Dendritic cell treated with granulocyte-macrophage colony-stimulating factor and Interleukin-4, amounts not matched to agents 40 ng/mL and 50 ng/mL, for 4 days (primary cell): ENCODE measurements around the gene TECPR2.

Experiments used
- H3K27ac Mint-ChIP-seq: one replicate; pipeline ENCODE4 v1.8.0; 2022; ENCODE audit warnings: mild to moderate bottlenecking, mixed read lengths
- H3K27me3 Mint-ChIP-seq: one replicate; pipeline ENCODE4 v1.8.0; 2022; ENCODE audit warnings: mild to moderate bottlenecking, mixed read lengths
- H3K36me3 Mint-ChIP-seq: one replicate; pipeline ENCODE4 v1.8.0; 2022; ENCODE audit warnings: low read depth, mixed read lengths
- H3K4me1 Mint-ChIP-seq: one replicate; pipeline ENCODE4 v1.8.0; 2022; ENCODE audit warnings: low read depth, mixed read lengths
- H3K4me3 Mint-ChIP-seq: one replicate; pipeline ENCODE4 v1.8.0; 2022; ENCODE audit warnings: mild to moderate bottlenecking, moderate library complexity, mixed read lengths
- H3K9me3 Mint-ChIP-seq: one replicate; pipeline ENCODE4 v1.8.0; 2022; ENCODE audit warnings: mixed read lengths
- intact Hi-C: fragments of 100-400 bp; cut with micrococcal nuclease; formaldehyde crosslinking; loops from one replicate; pipeline ENCODE4 v1.15.0; 2022

The TECPR2 gene

DNA sequence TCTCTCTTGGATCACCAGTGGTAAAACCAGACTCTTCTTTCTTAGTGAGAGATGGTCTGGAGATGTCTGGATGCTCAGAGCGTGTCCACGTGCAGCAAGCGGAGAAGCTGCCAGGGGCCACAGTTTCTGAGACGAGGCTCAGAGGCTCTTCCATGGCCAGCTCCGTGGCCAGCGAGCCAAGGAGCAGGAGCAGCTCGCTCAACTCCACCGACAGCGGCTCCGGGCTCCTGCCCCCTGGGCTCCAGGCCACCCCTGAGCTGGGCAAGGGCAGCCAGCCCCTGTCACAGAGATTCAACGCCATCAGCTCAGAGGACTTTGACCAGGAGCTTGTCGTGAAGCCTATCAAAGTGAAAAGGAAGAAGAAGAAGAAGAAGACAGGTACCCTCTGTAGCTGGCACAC, 69.0 kb downstream of the TECPR2 start:
- Mint-ChIP-seq H3K27ac (no peak overlapping the region), H3K4me1 (no peaks in the 10 kb centered on the region), H3K36me3 (peaks cover 75% of the 10 kb centered on the region), H3K27me3 (no peaks in the 10 kb centered on the region), H3K4me3 (no peak overlapping the region), H3K9me3 (no peaks in the 10 kb centered on the region)
- intact Hi-C loops: no loop called here

DNA sequence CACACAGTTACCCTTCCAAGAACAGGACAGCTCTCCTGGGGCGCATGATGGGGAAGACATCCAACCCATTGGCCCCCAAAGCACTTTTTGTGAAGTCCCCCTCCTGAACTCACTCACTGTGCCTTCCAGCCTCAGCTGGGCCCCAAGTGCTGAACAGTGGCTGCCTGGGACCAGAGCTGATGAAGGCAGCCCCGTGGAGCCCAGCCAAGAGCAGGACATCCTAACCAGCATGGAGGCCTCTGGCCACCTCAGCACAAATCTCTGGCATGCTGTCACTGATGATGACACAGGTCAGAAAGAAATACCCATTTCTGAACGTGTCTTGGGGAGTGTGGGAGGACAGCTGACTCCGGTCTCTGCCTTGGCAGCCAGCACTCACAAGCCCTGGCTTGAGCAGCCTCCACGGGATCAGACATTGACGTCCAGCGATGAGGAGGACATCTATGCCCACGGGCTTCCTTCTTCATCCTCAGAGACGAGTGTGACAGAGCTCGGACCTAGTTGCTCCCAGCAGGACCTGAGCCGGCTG, 72.0 kb downstream of the TECPR2 start:
- no peak overlapping the region for H3K4me3 Mint-ChIP-seq
- H3K4me1 Mint-ChIP-seq: peaks cover 6% of the 10 kb centered on the region
- no peak overlapping the region for H3K27ac Mint-ChIP-seq
- no peaks in the 10 kb centered on the region for H3K9me3 Mint-ChIP-seq
- H3K27me3 Mint-ChIP-seq: no peaks in the 10 kb centered on the region
- peaks cover 67% of the 10 kb centered on the region for H3K36me3 Mint-ChIP-seq
- intact Hi-C loops: loop anchor here (5.0 kb wide), 1 partner anchor 158 kb away; the partner anchor contains the start of gene RCOR1

DNA sequence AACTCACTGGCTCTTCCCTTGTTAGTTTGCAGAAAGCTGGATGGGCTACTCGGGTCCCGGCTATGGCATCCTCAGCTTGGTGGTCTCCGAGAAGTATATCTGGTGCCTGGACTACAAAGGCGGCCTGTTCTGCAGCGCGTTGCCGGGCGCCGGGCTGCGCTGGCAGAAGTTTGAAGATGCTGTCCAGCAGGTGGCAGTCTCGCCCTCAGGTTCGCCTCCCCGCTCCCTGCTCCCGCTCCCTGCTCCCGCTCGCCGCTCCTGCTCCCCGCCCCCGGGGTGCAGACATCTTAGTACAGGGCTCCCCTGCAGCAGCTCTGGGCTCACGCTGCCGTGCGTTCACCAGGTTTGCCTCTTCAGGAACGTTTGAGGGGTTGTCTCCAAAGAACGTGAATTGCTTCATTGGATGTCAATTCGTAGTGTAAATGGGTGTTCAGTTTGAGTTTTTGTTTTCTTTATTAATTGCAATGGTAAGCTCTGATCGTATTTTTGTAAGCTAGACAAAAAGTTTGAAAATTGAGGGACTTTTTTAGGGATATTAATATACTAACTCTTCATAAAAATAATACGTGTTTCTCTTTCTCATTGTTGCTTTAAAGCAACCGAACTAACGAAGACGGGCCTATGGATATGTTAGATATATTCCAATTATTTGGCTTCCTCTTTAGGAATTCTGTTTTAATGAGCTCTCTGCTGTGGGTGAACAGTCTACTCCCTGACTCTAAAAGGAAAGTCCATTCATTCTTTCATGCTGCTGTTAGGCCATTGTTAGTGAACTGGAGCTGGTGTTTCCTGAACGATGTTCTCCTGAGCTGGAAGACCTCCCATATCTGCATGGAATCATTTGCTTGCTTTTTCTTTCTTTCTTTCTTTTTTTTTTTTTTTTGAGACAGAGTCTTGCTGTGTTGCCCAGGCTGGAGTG, 75.5 kb downstream of the TECPR2 start:
- intact Hi-C loops: loop anchor here (1.0 to 5.0 kb wide), 2 partner anchors 78 to 154 kb away; partner anchors contain the start of gene RCOR1
- Mint-ChIP-seq H3K36me3 (peaks cover 78% of the 10 kb centered on the region), H3K4me3 (peak overlapping the region; percentile 39), H3K9me3 (no peaks in the 10 kb centered on the region), H3K27me3 (no peaks in the 10 kb centered on the region), H3K4me1 (peaks cover 6% of the 10 kb centered on the region), H3K27ac (no peak overlapping the region)

DNA sequence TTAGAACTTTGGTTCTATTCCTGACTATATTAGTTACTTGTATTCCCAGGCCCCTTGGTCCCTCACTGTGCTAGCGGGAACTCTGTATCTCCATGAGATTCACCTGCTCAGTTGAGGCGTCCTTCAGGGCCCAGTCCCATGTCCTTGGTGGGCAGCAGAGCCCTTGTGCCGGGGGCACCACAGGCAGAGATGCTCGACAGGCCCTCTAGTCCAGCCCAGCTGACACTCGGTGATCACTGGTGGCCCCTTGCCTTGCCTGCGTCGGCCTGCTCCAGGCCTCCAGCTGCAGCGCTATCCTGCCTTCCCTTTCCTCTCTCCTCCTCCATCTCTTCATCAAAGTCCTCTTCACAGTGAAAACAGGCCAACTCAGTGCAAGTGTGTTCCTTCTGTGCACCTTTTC, 76.8 kb downstream of the TECPR2 start:
- Mint-ChIP-seq H3K27me3 (no peaks in the 10 kb centered on the region), H3K27ac (no peak overlapping the region), H3K4me3 (no peak overlapping the region), H3K36me3 (peaks cover 83% of the 10 kb centered on the region), H3K4me1 (peaks cover 6% of the 10 kb centered on the region), H3K9me3 (no peaks in the 10 kb centered on the region)
- intact Hi-C loops: loop anchor here (5.0 kb wide), 1 partner anchor 153 kb away; the partner anchor contains the start of gene RCOR1

GRCh38 chr14:102440392-102440791, 77.7 kb downstream of the TECPR2 start:
- intact Hi-C loops: no loop called here
- Mint-ChIP-seq H3K4me1 (peaks cover 12% of the 10 kb centered on the region), H3K36me3 (peaks cover 83% of the 10 kb centered on the region)

DNA sequence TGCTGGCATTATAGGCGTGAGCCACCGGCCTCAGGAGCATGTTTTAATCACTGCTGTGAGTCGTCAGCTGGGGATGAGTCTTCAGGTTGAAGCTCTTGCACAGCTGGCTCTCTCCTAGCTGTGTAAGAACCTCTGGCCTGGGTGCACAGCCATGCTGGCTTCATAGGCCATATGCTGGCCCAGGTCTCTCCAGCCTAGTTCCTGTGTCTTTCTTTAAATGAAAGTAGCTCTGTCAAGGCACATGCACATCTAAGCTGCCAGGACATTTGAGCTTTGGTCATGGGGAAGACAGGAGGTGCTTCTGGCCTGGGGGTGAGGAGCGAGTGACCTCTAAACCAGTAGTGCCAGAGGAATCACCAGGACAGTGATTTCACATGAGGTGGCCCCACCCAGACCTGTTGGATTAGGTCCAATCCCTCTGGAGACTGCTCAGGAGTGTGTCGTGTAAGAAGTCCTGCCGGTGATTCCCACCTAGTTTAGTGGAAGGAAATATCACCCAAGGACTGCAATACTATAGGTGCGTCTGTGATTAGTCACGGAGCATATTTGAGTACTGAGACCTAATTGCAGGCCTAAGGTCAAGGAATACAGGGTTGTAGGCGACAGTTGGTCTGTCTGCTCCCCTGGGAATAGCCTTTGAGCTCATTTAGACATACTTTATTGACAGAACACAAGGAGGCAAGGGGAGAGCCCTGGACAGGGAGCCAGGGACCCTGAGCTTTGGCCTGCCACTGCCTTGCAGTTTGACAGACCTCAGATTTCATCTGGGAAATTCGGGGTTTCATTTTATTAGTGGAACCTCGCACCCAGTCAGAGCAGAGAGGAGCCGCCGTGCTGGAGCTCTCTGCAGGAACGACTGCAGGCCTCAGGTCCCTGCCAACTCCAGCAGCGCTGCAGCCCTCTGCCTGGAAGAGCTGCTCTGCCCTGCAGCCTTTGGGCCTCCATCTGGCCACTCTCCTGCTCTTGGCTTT, 79.8 kb downstream of the TECPR2 start:
- no peaks in the 10 kb centered on the region for H3K9me3 Mint-ChIP-seq
- H3K36me3 Mint-ChIP-seq: peaks cover 84% of the 10 kb centered on the region
- intact Hi-C loops: no loop called here
- no peak overlapping the region for H3K4me3 Mint-ChIP-seq
- H3K4me1 Mint-ChIP-seq: peaks cover 18% of the 10 kb centered on the region
- no peaks in the 10 kb centered on the region for H3K27me3 Mint-ChIP-seq
- no peak overlapping the region for H3K27ac Mint-ChIP-seq

More at GRCh38 chr14:102440392-102440791, 77.7 kb downstream of the TECPR2 start:
- H3K4me3 Mint-ChIP-seq: no peak overlapping the region
- H3K9me3 Mint-ChIP-seq: no peaks in the 10 kb centered on the region
- H3K27ac Mint-ChIP-seq: no peak overlapping the region
- H3K27me3 Mint-ChIP-seq: no peaks in the 10 kb centered on the region

DNA sequence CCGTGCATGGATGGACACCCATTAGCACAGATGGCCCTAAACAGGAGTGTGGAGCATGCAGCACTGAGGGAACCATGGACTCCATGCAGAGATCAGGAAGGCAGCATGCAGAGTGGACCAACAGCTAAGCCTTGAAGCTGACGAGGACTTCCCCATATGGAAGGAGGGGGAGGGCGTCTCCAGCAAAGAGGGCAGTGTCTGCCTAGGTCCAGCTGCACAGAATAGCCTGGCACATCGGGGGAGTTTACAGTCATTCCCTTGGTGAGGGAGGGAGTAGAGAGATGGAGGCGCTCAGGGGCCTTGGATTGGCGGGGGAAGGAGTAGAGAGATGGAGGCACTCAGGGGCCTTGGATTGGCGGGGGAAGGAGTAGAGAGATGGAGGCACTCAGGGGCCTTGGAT, 82.3 kb downstream of the TECPR2 start:
- no peaks in the 10 kb centered on the region for H3K27me3 Mint-ChIP-seq
- no peak overlapping the region for H3K27ac Mint-ChIP-seq
- H3K4me1 Mint-ChIP-seq: peaks cover 12% of the 10 kb centered on the region
- intact Hi-C loops: no loop called here
- H3K36me3 Mint-ChIP-seq: peaks cover 84% of the 10 kb centered on the region
- no peaks in the 10 kb centered on the region for H3K9me3 Mint-ChIP-seq
- no peak overlapping the region for H3K4me3 Mint-ChIP-seq

- intact Hi-C loops: no loop called here
- no peaks in the 10 kb centered on the region for H3K27me3 Mint-ChIP-seq
- H3K36me3 Mint-ChIP-seq: peaks cover 84% of the 10 kb centered on the region
- no peaks in the 10 kb centered on the region for H3K9me3 Mint-ChIP-seq
- H3K4me1 Mint-ChIP-seq: peaks cover 12% of the 10 kb centered on the region
- H3K4me3 Mint-ChIP-seq: no peak overlapping the region
- H3K27ac Mint-ChIP-seq: no peak overlapping the region
Measured at GRCh38 chr14:102445641-102446040, 82.9 kb downstream of the TECPR2 start.

- Mint-ChIP-seq H3K4me3 (no peak overlapping the region), H3K27ac (no peak overlapping the region), H3K9me3 (no peaks in the 10 kb centered on the region), H3K4me1 (peaks cover 5% of the 10 kb centered on the region), H3K27me3 (no peaks in the 10 kb centered on the region), H3K36me3 (peaks cover 89% of the 10 kb centered on the region)
- intact Hi-C loops: no loop called here
Measured at GRCh38 chr14:102450206-102451063, 87.7 kb downstream of the TECPR2 start.

DNA sequence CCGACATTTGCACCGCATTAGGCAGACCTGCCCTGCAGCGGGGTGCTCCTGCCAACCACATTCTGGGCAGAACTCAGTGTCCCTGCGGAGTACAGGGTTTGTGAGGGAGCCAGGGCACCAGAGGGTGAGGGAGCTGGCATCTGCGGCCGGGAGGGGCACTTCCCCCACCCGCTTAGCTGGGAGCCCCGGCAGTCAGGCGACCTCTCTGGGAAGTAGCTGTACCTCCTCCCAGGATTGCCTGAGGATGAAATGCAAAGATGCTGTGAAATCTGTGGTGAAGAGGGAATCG, 88.3 kb downstream of the TECPR2 start:
- Mint-ChIP-seq H3K4me1 (no peaks in the 10 kb centered on the region), H3K27me3 (no peaks in the 10 kb centered on the region), H3K4me3 (no peak overlapping the region), H3K9me3 (no peaks in the 10 kb centered on the region), H3K27ac (no peak overlapping the region), H3K36me3 (peaks cover 89% of the 10 kb centered on the region)
- intact Hi-C loops: no loop called here

- Mint-ChIP-seq H3K4me1 (no peaks in the 10 kb centered on the region), H3K4me3 (no peak overlapping the region), H3K27ac (no peak overlapping the region)
Measured at GRCh38 chr14:102452302-102452701, 89.6 kb downstream of the TECPR2 start.

GRCh38 chr14:102454711-102455110, 92.0 kb downstream of the TECPR2 start:
- intact Hi-C loops: no loop called here
- no peaks in the 10 kb centered on the region for H3K27me3 Mint-ChIP-seq
- no peak overlapping the region for H3K4me3 Mint-ChIP-seq
- H3K36me3 Mint-ChIP-seq: peaks cover 99% of the 10 kb centered on the region
- no peaks in the 10 kb centered on the region for H3K4me1 Mint-ChIP-seq
- H3K9me3 Mint-ChIP-seq: no peaks in the 10 kb centered on the region
- no peak overlapping the region for H3K27ac Mint-ChIP-seq

More at GRCh38 chr14:102452302-102452701, 89.6 kb downstream of the TECPR2 start:
- intact Hi-C loops: no loop called here
- Mint-ChIP-seq H3K9me3 (no peaks in the 10 kb centered on the region), H3K27me3 (no peaks in the 10 kb centered on the region), H3K36me3 (peaks cover 91% of the 10 kb centered on the region)

DNA sequence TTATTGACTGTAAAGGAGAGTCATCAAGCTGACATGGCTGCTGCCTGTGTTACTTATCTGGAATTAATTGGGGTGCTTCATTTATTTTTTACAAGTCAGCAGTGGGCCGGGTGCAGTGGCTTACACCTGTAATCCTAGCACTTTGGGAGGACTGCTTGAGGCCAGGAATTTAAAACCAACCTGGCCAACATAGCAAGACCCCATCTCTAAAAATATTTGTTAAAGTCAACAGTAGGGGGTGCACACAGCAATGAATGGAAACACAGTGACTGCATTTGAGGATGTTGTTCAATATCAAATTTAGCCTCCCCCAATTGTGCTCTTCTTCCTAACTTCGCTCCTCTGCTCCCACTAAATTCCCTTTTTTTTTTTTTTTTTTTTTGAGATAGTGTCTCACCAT, 94.8 kb downstream of the TECPR2 start:
- H3K27me3 Mint-ChIP-seq: no peaks in the 10 kb centered on the region
- H3K27ac Mint-ChIP-seq: no peak overlapping the region
- H3K36me3 Mint-ChIP-seq: peaks cover 86% of the 10 kb centered on the region
- intact Hi-C loops: no loop called here
- H3K4me3 Mint-ChIP-seq: no peak overlapping the region
- H3K4me1 Mint-ChIP-seq: no peaks in the 10 kb centered on the region
- no peaks in the 10 kb centered on the region for H3K9me3 Mint-ChIP-seq
